ENCODE results near the gene ATP11A. TPM values are rescaled to one million over a fixed set of nuclear protein-coding genes. Genes with fewer than 3 reads are reported as not detected.

Gene ATP11A
- total and polyA plus RNA-seq, 8 donors = 271 to 502 (median 458) TPM

GRCh38 chr13:112902101-112902651 lies 212.3 kb downstream of the ATP11A start:
- Histone ChIP-seq H3K27ac (peak overlapping the region in 1 of 2 donors; percentile 17), H3K27me3 (peaks cover 0 to 13% of the 10 kb centered on the region in 2 donors), H3K36me3 (no peaks in the 10 kb centered on the region), H3K4me3 (no peak overlapping the region), H3K9me3 (peaks cover 0 to 15% of the 10 kb centered on the region in 2 donors), H3K4me1 (no peaks in the 10 kb centered on the region)
- DNase-seq (peak in 1 of 4 donors; percentile 67), ATAC-seq (peak; percentile 81)
- TF ChIP-seq CTCF (IDR thresholded peaks at IDR 0.05) = no peak
- intact Hi-C loops (cut with DNase I) = no loop called here

GRCh38 chr13:112902669-112903068 lies 212.8 kb downstream of the ATP11A start:
- Histone ChIP-seq H3K36me3 (no peaks in the 10 kb centered on the region), H3K9me3 (peaks cover 0 to 15% of the 10 kb centered on the region in 2 donors), H3K27me3 (peaks cover 0 to 13% of the 10 kb centered on the region in 2 donors), H3K4me1 (no peaks in the 10 kb centered on the region), H3K27ac (peak overlapping the region in 1 of 2 donors; percentile 17), H3K4me3 (no peak overlapping the region)
- ATAC-seq (peak; percentile 66), DNase-seq (peak in 1 of 4 donors; percentile 34)
- no peak for TF ChIP-seq CTCF (IDR thresholded peaks at IDR 0.05)
- intact Hi-C loops (cut with DNase I) = no loop called here

GRCh38 chr13:112903071-112903577 lies 213.3 kb downstream of the ATP11A start:
- intact Hi-C loops (cut with DNase I) = no loop called here
- TF ChIP-seq CTCF (IDR thresholded peaks at IDR 0.05) = no peak
- H3K4me1 ChIP-seq = no peaks in the 10 kb centered on the region
- no peaks in the 10 kb centered on the region for H3K36me3 ChIP-seq
- H3K27me3 ChIP-seq = peaks cover 0 to 13% of the 10 kb centered on the region in 2 donors
- peaks cover 0 to 15% of the 10 kb centered on the region in 2 donors for H3K9me3 ChIP-seq
- H3K27ac ChIP-seq = peak overlapping the region in 1 of 2 donors; percentile 17
- H3K4me3 ChIP-seq = no peak overlapping the region
- ATAC-seq = peak; percentile 21
- DNase-seq = peak in 1 of 4 donors; percentile 36

GRCh38 chr13:112903606-112904195 lies 213.9 kb downstream of the ATP11A start:
- Histone ChIP-seq H3K27ac (no peak overlapping the region), H3K4me1 (no peaks in the 10 kb centered on the region), H3K36me3 (no peaks in the 10 kb centered on the region), H3K4me3 (no peak overlapping the region), H3K27me3 (peaks cover 0 to 10% of the 10 kb centered on the region in 2 donors), H3K9me3 (peaks cover 0 to 15% of the 10 kb centered on the region in 2 donors)
- no peak for TF ChIP-seq CTCF (IDR thresholded peaks at IDR 0.05)
- peak in 1 of 4 donors; percentile 44 for DNase-seq
- intact Hi-C loops (cut with DNase I) = no loop called here
- ATAC-seq = no peak

GRCh38 chr13:112904436-112904960 lies 214.7 kb downstream of the ATP11A start:
- Histone ChIP-seq H3K27ac (no peak overlapping the region), H3K27me3 (peaks cover 0 to 2% of the 10 kb centered on the region in 2 donors), H3K4me3 (no peak overlapping the region), H3K4me1 (no peaks in the 10 kb centered on the region), H3K36me3 (no peaks in the 10 kb centered on the region), H3K9me3 (peaks cover 0 to 15% of the 10 kb centered on the region in 2 donors)
- no peak for TF ChIP-seq CTCF (IDR thresholded peaks at IDR 0.05)
- intact Hi-C loops (cut with DNase I) = no loop called here
- DNase-seq (peak in 1 of 4 donors; percentile 43), ATAC-seq (no peak)

Data from left lung (tissue), 10 donors.